ENCODE results near the gene EHBP1L1. TPM values are rescaled to one million over a fixed set of nuclear protein-coding genes. Genes with fewer than 3 reads are reported as not detected.

The EHBP1L1 gene
- total RNA-seq, 4 donors from 2014 or later = 40.5 to 71.0 (median 57.3) TPM

GRCh38 chr11:65558002-65558929, 17.6 kb upstream of the EHBP1L1 start, which contains the start of gene LTBP3:
Gene LTBP3, minus strand, starts transcription at chr11:65558359. Its CDS starts 400 bp downstream, at chr11:65557959.
- WGBS, 2 donors = 1% methylated on average over 40 to 70 of the region's 79 CpGs
- TF ChIP-seq POLR2A (IDR thresholded peaks at IDR 0.05) (no peak), CTCF (IDR thresholded peaks at IDR 0.05) (no peak)
- intact Hi-C loops (cut with DNase I; ENCODE audit: low total_unique reads) = no loop called here
- DNase-seq (ENCODE audit: low spot score in 2 of 2) = peak in 1 of 2 donors; percentile 93
- peak within 1 kb of the TSS; percentile 20 for H3K4me3 ChIP-seq (ENCODE audit: low read depth, poor library complexity, severe bottlenecking)

GRCh38 chr11:65558930-65559509, 16.8 kb upstream of the EHBP1L1 start:
- peak in 1 of 2 donors; percentile 91 for DNase-seq (ENCODE audit: low spot score in 2 of 2)
- H3K4me3 ChIP-seq (ENCODE audit: low read depth, poor library complexity, severe bottlenecking) = no peak overlapping the region
- WGBS, 2 donors = 34 to 43% methylated on average over 19 of the region's 19 CpGs
- intact Hi-C loops (cut with DNase I; ENCODE audit: low total_unique reads) = no loop called here
- TF ChIP-seq POLR2A (IDR thresholded peaks at IDR 0.05) (no peak), CTCF (IDR thresholded peaks at IDR 0.05) (no peak)

- 38 to 65% methylated on average over 2 to 5 of the region's 5 CpGs for WGBS, 2 donors
- TF ChIP-seq CTCF (IDR thresholded peaks at IDR 0.05) = no peak
- TF ChIP-seq POLR2A (IDR thresholded peaks at IDR 0.05) = no peak
- intact Hi-C loops (cut with DNase I; ENCODE audit: low total_unique reads) = no loop called here
- H3K4me3 ChIP-seq (ENCODE audit: low read depth, poor library complexity, severe bottlenecking) = no peak overlapping the region
- no peak for DNase-seq (ENCODE audit: low spot score in 2 of 2)
Measured at GRCh38 chr11:65559535-65559934, 16.3 kb upstream of the EHBP1L1 start.

GRCh38 chr11:65559951-65560537, 15.8 kb upstream of the EHBP1L1 start:
- intact Hi-C loops (cut with DNase I; ENCODE audit: low total_unique reads) = no loop called here
- H3K4me3 ChIP-seq (ENCODE audit: low read depth, poor library complexity, severe bottlenecking) = no peak overlapping the region
- TF ChIP-seq POLR2A (IDR thresholded peaks at IDR 0.05) (no peak), CTCF (IDR thresholded peaks at IDR 0.05) (no peak)
- DNase-seq (ENCODE audit: low spot score in 2 of 2) = no peak
- 25 to 28% methylated on average over 5 of the region's 5 CpGs for WGBS, 2 donors

GRCh38 chr11:65560555-65561418, 15.1 kb upstream of the EHBP1L1 start:
- no peak for DNase-seq (ENCODE audit: low spot score in 2 of 2)
- TF ChIP-seq CTCF (IDR thresholded peaks at IDR 0.05) = no peak
- no peak for TF ChIP-seq POLR2A (IDR thresholded peaks at IDR 0.05)
- intact Hi-C loops (cut with DNase I; ENCODE audit: low total_unique reads) = no loop called here
- H3K4me3 ChIP-seq (ENCODE audit: low read depth, poor library complexity, severe bottlenecking) = no peak overlapping the region
- WGBS, 2 donors = 28 to 33% methylated on average over 15 of the region's 15 CpGs

Measured in lower leg skin (tissue), 4 donors.